Cardiac muscle cell (in vitro differentiated cells and primary cell): Measurements from ENCODE around the gene RAB3IP. TPM values are rescaled to one million over a fixed set of nuclear protein-coding genes. Genes with fewer than 3 reads are reported as not detected.

Experiments
- DNase-seq, 2 donors: peaks; one replicate each; pipeline versions ENCODE4 v3.0.0 to v3.0.0-alpha.2; 2010 to 2017; ENCODE audit warnings: low read depth in 1 of 2, low spot score in 1 of 2
- H3K27ac ChIP-seq: fragments of 200-600 bp; sonication (generic); 2 replicates; pipeline ENCODE4 v1.5.1; 2016
- H3K27me3 ChIP-seq: fragments of 200-600 bp; sonication (generic); 2 replicates; pipeline ENCODE4 v1.6.0; 2016; ENCODE audit warnings: control low read depth
- H3K36me3 ChIP-seq: fragments of 200-600 bp; sonication (generic); 2 replicates; pipeline ENCODE4 v1.5.1; 2016; ENCODE audit warnings: control low read depth
- H3K4me1 ChIP-seq: fragments of 200-600 bp; sonication (generic); 2 replicates; pipeline ENCODE4 v1.8.1; 2017; ENCODE audit warnings: low read depth, mild to moderate bottlenecking, mixed run types
- H3K4me3 ChIP-seq: fragments of 200-600 bp; sonication (generic); 2 replicates; pipeline ENCODE4 v1.5.1; 2016; ENCODE audit warnings: mild to moderate bottlenecking
- H3K9me3 ChIP-seq: fragments of 200-600 bp; sonication (generic); 2 replicates; pipeline ENCODE4 v1.5.1; 2017; ENCODE audit warnings: low read depth, mild to moderate bottlenecking, control low read depth
- polyA plus RNA-seq: library from polyadenylated mRNA; unstranded; fragments of >200 nt; fragmentation: Nextera tagmentation; extraction: Ambion mirVana; gene quantifications from 2 replicates; pipeline ENCODE4 v1.2.1, GENCODE V29; 2016
- total RNA-seq: library from RNA; depleted of rRNA; stranded (reverse); fragments of >200 nt; gene quantifications from 2 replicates; pipeline ENCODE4 v1.2.3, GENCODE V29; 2016
- TF ChIP-seq, protein P1 (sequence below): IDR thresholded peaks from 2 replicates; pipeline ENCODE4 v1.5.1; 2012; ENCODE audit warnings: low read depth, mild to moderate bottlenecking, low read length

RAB3IP gene
- total and polyA plus RNA-seq, 2 experiments from 2014 or later: 79.3 to 81.4 TPM

DNA sequence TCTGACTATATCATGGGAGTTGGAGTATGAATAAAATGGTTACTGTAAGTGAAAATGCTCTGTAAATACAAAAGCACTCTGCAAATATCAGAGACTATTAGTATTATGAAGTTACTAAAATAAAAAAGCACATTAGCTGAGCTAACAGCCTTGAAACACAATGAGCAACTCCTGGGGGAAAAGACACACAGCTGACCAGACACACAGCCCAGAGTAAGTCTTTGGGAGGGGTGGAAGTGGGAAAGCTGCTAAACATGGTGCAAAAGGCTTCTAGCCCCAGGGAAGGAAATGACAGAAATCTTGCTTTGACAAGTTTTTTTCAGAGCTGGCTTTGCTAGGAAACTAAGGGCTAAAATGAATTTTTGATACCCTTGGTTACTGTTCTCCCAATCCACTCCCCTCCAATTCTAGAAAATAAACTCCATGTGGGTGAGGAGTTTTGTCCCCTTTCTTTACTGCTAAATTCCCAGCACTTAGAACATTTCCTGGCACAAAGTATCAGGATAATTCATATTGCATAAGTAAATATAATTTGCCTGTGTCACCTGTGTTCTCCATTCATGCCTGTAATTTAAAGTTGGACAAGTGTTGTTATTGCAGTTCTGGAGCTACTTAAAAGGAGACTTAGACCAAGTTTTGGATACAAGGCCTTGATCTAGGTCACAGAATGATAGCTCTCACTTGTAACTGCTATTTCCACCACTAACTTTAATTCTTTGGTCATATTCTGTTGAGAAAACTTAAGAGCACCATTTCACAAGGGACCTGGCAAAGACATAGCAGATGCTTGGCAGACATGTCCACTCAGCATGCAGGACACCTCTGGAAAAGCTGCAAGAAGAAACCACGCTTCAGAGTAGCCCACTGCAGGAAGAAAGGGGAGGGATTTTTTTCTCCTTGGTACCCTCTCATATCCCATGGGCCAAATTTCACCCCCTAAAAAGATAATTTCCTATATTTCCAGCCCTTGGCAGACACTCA lies 19.0 kb upstream of the RAB3IP start:
- peak in 1 of 2 donors; percentile 24 for DNase-seq
- Histone ChIP-seq H3K36me3 (no peaks in the 10 kb centered on the region), H3K27me3 (no peaks in the 10 kb centered on the region), H3K27ac (peak overlapping the region; percentile 96), H3K9me3 (no peaks in the 10 kb centered on the region), H3K4me3 (no peak overlapping the region), H3K4me1 (peaks cover 46% of the 10 kb centered on the region)
- TF ChIP-seq, protein P1, sequence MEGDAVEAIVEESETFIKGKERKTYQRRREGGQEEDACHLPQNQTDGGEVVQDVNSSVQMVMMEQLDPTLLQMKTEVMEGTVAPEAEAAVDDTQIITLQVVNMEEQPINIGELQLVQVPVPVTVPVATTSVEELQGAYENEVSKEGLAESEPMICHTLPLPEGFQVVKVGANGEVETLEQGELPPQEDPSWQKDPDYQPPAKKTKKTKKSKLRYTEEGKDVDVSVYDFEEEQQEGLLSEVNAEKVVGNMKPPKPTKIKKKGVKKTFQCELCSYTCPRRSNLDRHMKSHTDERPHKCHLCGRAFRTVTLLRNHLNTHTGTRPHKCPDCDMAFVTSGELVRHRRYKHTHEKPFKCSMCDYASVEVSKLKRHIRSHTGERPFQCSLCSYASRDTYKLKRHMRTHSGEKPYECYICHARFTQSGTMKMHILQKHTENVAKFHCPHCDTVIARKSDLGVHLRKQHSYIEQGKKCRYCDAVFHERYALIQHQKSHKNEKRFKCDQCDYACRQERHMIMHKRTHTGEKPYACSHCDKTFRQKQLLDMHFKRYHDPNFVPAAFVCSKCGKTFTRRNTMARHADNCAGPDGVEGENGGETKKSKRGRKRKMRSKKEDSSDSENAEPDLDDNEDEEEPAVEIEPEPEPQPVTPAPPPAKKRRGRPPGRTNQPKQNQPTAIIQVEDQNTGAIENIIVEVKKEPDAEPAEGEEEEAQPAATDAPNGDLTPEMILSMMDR: no peak

DNA sequence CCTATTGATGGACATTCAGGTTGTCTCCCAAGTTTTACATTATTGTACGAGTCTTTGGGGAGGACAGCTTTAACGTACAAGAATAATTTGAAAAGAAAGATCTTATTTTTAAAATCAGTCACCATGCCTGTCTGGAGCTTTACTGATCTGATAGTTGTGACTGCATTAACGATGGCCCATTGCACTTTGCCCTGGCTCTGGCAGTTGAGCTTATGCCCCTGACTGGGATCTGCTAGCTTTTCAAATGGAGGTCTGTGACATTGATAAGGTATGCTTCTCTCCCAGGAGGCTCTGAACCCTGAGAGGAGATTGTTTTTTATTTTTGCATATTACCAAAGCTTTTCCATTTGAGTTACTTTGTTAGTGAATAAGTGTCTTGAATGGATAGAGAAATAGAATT lies 17.9 kb upstream of the RAB3IP start:
- no peaks in the 10 kb centered on the region for H3K36me3 ChIP-seq
- TF ChIP-seq, protein P1: no peak
- H3K27ac ChIP-seq: peak overlapping the region; percentile 96
- H3K27me3 ChIP-seq: no peaks in the 10 kb centered on the region
- no peaks in the 10 kb centered on the region for H3K9me3 ChIP-seq
- H3K4me3 ChIP-seq: no peak overlapping the region
- no peak for DNase-seq
- peaks cover 46% of the 10 kb centered on the region for H3K4me1 ChIP-seq

DNA sequence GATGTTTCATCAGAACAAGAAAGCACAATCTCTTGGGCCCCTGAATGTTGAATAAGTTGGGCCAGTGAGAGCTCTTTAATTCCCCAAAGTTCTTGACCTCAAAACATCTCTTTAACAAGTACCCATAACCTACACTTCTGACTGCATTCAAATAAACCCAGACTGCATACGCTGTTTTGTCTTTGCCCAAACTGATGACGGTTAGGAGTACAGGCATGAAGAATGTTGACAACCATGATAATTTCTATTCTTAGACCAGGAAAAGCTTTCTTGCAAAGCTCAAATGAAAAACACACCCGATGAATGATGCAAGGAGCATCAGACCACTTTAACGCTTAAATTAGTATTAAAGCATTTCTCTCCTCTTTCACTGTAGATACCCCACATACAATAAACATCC lies 11.7 kb upstream of the RAB3IP start:
- TF ChIP-seq, protein P1: no peak
- no peaks in the 10 kb centered on the region for H3K9me3 ChIP-seq
- peak in 1 of 2 donors; percentile 69 for DNase-seq
- no peaks in the 10 kb centered on the region for H3K27me3 ChIP-seq
- H3K27ac ChIP-seq: peak overlapping the region; percentile 96
- peaks cover 27% of the 10 kb centered on the region for H3K4me1 ChIP-seq
- H3K4me3 ChIP-seq: no peak overlapping the region
- no peaks in the 10 kb centered on the region for H3K36me3 ChIP-seq

DNA sequence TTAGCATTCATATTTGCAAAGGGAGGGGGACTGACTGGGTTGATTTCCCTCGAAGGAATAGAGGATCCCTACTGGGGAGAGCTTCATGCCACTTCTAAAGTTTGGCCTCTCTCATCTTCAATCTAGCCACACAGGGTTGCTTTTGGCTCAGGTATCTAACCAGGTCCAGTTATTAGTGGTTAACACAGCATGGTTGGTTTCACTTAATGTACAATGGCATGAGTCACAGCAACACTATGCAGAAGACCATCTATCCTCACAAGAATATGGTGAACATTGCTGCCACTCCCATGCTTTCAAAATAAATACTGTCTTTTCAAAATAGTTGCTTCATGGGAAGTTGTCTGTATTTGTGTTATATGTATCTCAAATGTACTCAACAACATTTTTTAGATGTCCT lies 6.6 kb upstream of the RAB3IP start:
- no peak for DNase-seq
- H3K4me3 ChIP-seq: no peak overlapping the region
- H3K27me3 ChIP-seq: peaks cover 5% of the 10 kb centered on the region
- H3K27ac ChIP-seq: no peak overlapping the region
- H3K36me3 ChIP-seq: no peaks in the 10 kb centered on the region
- TF ChIP-seq, protein P1: no peak
- H3K4me1 ChIP-seq: peaks cover 9% of the 10 kb centered on the region
- H3K9me3 ChIP-seq: no peaks in the 10 kb centered on the region

DNA sequence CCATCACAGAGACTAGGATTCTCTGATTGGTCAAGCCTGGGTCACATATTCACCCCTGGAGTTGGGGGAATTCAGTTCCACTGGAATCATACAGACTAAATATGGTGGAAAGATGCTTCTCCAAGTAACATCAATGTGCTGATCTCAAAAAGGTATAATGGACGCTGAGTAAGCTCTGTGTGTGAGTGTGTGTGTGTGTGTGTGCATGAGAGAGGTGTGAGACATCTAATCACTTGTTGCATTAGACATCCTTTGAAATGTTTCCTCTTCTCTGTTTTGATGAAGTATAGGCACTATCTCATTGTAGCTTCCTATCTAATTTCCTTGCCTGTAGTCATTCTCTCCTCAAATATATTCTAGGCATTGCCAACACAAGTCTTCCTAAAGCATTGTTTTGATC lies 5.0 kb upstream of the RAB3IP start:
- no peaks in the 10 kb centered on the region for H3K36me3 ChIP-seq
- H3K9me3 ChIP-seq: no peaks in the 10 kb centered on the region
- no peak overlapping the region for H3K27ac ChIP-seq
- peaks cover 9% of the 10 kb centered on the region for H3K27me3 ChIP-seq
- H3K4me1 ChIP-seq: peaks cover 3% of the 10 kb centered on the region
- TF ChIP-seq, protein P1: no peak
- H3K4me3 ChIP-seq: no peak overlapping the region
- DNase-seq: no peak
